SH-SY5Y (cell line): ENCODE measurements around the gene PPP1R1B.

ENCODE experiments used
- GATA2 ChIP-seq: IDR thresholded peaks from 2 replicates; pipeline ENCODE4 v1.6.1; 2011; ENCODE audit warnings: mild to moderate bottlenecking, low read depth, low read length
- GATA3 ChIP-seq: IDR thresholded peaks from 2 replicates; pipeline ENCODE4 v1.6.1; 2011; ENCODE audit warnings: low read depth, mild to moderate bottlenecking, low read length, moderate library complexity

Gene PPP1R1B

DNA sequence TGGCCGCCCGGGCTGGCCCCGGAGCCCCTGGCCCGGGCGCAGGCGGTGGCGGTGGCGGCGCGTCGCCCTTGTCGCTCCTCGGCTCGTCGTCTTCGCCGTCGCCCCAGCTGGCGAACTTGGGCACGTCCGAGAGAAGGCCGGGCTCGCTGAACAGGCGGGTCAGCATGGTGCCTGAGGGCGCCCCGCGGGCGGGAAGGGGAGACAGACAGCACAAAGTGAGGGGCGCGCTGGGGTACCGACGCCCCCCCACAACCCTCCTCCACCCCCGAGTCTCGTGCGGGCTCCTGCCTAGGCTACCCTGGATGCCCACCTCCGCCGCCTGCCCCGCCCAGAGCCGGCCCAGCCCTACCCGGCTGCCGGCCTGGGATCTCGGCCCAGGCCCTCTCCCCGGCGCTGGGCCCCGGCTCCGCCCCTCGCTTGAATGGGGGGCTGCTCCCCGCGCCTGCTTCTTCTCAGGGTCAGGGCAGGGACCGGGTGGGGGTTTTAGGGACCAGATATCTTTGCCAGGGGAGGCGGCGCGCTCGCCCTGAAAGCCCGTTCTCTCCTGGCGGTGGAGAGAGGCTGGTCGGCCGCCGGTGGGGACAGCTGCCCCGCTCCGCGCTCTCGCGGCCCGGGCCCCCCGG is 20.2 kb upstream of the PPP1R1B start:
- TF ChIP-seq GATA2 (no peak), GATA3 (no peak)

DNA sequence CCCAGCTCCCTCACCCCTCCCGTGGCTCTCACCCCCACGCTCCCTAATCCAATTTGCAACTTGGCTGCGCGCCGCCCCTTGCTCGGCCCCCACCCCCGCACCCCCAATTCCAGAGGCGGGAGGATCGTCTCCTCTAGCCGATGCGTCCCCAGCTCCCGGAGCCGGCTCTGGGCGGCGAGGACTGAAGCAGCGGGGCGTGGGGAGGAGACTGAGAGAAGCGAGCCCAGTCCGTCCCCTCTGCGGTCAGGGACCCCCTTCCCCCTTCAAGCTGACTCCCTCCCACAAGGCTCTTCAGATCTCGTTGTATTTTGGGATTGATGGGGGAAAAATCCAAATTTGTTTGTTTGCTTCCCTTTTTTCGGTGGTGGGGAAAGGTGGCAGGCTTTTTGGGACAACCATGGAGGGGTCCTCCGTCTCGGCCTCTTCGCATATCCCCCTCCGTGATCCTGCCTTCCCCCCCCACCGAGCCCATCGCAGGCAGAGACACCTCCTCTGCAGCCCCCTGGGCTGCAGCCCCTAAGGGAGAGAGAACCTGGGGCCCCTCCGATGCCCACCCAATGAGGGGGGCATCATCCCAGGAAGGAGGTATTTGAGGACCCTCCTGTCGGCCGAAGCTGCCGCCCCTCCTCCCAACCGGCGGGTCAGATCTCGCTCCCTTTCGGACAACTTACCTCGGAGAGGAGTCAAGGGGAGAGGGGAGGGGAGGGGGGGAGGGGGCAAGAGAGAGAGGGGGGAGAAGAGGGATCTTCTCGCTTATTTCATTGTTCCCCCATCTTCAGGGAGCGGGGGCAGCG is 19.5 kb upstream of the PPP1R1B start:
- TF ChIP-seq GATA2 = no peak
- no peak for TF ChIP-seq GATA3

DNA sequence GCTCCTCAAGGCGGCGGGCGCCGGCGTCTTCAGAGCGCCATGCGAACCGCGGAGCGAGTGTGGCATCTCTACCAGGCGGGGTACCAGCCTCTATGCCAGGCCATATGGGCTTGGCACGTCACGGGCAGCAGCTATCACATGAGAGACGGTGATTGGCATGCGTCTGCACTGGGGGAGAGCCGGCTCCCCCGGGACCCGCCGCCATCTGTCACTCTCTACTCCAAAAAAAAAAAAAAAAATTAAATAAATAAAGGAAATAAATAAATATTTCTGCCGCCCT is 19.0 kb upstream of the PPP1R1B start, which contains the start of gene NEUROD2:
Gene NEUROD2, minus strand, starts transcription at position 70 of the 280 bp plus-strand sequence. CDS start 1,321 bp downstream, outside the sequence.
- TF ChIP-seq GATA2 = no peak
- TF ChIP-seq GATA3 = no peak

DNA sequence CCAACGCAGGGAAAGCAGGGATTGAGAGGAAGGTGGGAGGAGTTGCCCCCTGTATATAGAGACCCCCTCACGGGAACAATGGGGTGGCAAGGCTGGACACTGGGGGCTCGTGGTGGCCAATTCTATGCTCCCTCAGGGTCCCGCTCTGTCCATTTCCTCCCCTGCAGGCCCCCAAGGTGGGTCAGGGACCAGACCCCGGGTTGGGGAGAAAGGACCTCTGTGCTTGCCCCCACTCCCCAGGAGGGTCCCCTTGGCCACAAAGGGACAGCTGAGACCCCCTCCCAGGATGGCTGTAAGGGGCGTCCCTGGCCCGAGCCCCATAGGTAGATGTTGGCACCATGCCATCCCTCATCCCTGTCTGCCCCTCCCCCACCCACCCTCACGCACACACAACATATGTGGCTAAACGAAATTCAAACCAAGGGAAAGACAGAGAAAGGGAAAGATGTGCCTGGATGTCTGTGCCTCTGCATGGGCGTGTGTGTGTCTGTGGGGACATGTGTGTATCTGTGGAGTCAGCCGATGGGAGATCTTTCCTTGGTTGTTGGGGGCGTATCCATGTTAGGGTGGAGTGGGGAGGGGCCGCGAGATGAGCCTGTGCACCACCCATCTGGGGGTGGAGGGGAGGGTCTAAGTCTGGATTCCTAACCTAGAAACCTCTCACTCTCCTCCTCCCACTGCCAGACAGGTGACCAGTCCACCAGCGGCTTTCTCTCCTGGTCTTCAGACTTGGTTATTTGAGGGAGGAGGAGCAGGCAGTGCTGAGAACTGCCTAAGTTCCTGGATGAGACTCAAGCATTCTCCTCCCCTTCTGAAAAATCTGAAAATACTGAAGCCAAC is 18.4 kb upstream of the PPP1R1B start:
- TF ChIP-seq GATA3 = no peak
- no peak for TF ChIP-seq GATA2

DNA sequence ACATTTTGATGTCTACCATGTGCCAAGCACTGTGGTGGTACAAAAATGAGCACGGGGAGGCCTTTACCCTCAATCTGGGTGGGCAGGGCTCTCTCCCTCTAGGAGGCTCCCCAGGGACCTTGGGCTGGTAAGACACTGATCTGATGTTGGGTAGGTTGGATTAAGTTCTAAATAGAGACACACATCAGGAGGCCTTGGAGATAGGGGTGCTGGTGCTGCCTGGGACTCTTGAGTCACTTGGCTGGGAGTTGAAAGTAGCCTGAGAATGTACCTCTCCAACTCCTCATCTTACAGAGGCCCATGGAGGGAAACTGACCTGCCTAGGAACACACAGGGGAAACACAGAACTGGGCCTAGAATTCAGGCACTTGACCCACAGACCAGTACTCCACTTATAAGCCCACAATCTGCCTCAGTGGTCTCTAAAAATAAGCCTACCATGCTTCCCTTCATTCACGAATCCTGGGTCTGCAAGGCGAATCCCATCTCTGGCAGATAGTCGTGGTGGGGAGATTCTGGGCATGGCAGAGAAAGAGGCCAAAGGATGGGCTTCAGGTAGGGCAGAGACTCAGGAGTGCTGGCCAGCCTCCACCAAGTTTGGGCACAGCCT is 17.2 kb upstream of the PPP1R1B start:
- TF ChIP-seq GATA3 (no peak), GATA2 (no peak)

DNA sequence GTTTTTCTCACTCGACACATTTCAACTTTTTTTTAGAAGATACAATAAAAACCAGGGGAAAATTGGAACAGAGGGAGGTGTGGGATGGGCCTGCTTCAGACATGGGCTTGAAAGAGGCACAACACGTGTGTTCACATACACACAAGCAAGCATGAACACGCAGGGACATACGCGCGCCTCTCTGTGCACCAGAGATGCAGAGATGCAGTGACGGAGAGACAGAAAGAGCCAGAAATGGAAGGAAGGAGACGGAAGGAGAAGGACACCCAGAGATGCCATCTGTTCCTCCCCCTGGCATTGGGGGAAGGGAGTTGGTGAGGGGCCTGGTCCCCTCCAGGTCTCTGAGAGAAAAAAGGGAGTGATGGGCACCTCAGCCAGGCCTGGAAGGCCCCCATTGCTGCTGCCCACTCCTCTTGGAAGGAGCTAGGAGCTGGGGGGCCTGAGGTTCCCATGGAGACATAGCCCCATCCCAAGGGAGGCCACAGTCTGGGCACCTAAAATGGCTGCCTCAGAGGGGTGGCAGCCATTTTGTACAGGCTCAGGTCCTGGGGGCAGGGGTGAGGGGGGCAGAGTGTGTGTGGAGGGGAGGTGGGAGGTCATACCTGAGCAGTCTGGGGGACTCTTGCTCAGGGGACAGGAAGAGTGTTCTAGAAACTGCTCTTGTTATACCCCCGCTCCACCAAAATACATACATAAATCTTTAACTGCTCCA is 15.2 kb upstream of the PPP1R1B start:
- TF ChIP-seq GATA2 = no peak
- no peak for TF ChIP-seq GATA3

DNA sequence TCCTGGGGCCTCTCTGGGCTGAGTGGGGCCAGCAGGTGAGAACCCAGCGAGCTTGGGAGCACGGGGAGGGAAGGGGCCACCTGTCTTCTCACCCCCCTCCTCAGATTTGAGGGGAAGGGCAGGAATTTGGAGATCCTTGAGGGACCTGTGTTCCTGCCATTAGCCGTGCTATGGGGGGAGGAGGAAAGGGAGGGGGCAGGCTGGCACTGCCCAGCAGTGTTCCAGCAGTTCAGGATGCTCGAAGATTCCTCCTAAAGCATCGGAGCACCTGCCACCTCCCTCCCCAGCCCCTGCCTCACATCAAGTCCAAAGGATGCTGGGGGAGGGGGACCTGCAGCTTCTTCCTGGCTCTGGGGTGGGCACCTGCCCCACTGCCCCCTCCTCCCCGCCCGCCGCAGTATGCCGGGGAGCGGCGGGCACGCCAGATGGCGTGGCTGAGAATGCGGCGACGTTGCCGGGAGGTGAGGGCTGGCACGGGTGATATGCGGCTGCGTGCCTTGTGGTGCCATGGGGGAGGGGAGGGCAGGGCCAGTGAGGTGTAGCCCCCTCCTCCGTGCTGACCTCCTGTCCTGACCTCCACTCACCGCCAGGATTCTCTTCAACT is 14.4 kb upstream of the PPP1R1B start:
- TF ChIP-seq GATA2 = no peak
- no peak for TF ChIP-seq GATA3

DNA sequence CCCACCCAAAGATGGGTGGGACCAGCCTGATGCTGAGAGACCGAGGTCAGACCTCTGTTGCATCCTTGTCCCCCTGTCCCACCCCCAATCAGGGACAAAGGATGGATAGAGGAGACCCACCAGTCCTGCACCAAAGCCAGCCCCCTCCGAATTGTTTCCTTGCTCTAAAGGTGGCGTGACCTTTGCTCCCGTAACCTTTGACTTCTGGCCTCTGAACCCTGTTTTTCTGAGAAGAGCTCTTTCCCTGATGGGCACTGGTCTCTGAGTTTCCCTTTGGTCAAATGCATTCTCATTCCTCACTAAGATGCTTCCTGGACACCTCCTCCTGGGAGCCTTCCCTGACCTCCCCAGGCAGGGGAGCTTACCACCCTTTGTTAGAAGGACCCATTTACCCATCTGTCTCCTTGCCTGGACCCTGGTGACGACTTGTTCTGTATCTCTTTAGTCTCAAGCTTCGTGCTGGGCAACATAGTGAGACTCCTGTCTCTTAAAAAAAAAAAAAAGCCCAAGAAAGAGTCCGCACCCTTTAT is 13.8 kb upstream of the PPP1R1B start:
- TF ChIP-seq GATA2 = no peak
- no peak for TF ChIP-seq GATA3

DNA sequence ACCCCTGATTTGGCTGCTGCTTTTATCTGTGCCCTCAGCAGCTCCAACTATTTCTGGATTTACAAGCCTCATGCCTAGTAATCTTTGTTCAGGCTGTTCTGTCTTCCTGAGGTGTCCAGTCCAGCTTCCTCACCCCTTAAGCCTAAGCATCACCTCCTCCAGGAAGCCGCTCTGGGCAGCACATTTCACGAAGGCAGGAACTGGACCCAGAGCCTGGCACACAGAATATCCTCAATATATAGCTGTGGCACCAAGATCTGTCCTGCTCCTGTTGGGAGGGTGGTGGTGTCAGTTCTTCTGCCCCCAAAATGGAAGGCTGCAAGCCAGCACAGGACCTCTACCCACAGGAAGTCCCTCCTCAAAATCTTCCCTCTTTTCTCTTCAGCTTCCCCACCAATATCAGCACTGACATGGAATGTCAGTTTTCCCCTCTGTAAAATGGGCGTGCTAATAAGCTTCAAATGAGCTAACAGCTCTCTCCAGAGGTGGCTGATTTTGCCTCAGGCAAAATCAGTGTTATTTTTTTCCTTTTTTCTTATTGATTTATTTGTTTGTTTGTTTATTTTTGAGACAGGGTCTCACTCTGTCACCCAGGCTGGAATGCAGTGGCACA is 12.1 kb upstream of the PPP1R1B start:
- TF ChIP-seq GATA3 (no peak), GATA2 (no peak)

DNA sequence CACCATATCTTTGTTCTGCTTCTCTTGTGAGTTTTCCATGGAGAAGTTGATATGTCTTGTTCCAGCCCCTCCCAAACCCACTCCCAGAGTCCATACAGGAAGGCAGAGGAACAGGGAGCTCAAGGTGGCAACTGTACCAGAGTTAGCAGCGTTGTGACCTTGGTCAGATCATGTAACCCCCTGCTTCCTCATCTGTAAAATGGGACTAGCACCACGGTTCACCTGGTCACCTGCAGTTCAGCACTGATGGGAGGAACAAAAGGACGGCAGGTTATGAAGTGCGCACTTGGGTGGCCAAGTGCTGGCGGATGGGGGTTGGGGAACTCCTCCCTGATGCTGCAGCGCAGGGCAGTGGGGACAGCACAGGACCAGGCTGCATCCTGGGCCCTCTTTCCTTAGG is 11.3 kb upstream of the PPP1R1B start:
- TF ChIP-seq GATA3 = no peak
- no peak for TF ChIP-seq GATA2

DNA sequence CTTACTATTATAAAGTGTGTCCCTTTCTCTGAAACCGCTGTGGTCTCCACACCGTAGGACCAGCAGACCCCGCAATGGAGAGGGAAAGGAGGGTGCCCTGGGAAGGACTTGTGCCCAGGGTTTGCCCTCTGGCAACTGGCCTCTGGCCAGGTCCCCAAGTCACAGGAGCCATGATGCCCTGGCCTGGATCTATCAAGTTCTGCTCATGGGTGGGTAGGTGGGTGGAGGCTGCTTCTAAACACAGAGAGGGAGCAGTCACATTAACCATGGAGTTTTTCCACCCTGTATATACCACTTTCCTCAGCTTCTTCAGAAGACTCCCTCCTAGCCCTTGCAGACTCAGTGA is 9.7 kb upstream of the PPP1R1B start:
- TF ChIP-seq GATA2 = no peak
- no peak for TF ChIP-seq GATA3

DNA sequence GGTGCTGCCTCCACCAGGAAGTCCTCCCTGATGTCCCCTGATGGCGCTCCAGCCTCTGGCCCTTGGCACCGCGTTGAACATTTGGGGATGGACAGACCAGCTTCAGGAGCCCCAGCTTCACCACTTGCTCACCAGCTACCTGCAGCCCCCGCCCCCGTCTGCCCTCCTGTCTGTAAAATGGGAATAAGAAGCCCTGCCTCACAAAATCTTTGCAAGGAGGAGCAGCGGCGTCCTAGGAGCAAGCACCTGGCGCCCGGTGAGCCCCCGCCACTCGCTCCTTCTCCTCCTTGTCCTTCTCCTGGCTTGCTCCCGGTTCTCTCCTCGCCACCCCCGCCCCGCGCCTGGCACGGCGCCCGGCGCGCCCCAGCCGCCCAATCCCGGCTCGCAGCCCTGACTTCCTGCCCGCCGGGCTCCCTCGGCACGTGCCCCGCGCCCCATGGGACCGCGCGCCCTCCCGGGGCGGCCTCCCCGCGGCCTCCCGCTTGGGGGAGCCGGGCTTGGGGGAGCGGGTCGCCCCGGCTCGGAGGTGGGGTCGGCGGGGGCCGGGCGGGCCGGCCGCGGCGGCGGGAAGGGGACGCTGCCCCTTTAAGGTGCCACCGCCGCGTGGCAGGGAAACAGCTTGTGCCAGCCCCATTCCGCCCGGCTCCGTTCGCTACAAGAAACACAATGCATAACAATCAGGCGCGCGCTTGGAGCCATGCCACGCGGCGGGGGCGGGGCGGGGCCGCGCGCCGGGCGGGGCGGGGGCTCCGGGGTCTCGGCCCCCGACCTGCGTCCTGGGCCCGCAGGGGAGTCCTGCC is 9.1 kb upstream of the PPP1R1B start:
- no peak for TF ChIP-seq GATA2
- TF ChIP-seq GATA3 = no peak
